A549 (cell line): ENCODE results near the gene DUS4L.

Experiments
- BHLHE40 ChIP-seq: IDR thresholded peaks from 2 replicates; pipeline ENCODE4 v1.6.1; 2012; ENCODE audit warnings: low read depth, low read length, inconsistent platforms
- CBX2 ChIP-seq: fragments of 200-600 bp; sonication (generic); IDR thresholded peaks from 2 replicates; pipeline ENCODE4 v1.6.1; 2016; ENCODE audit warnings: low read depth, mild to moderate bottlenecking, borderline replicate concordance
- CBX8 ChIP-seq: fragments of 200-600 bp; sonication (generic); IDR thresholded peaks from 2 replicates; pipeline ENCODE4 v1.6.1; 2016
- CEBPB ChIP-seq, 2 experiments: fragments of >200 bp in 1 of 2; sonication (Bioruptor Twin) in 1 of 2; formaldehyde crosslinking in 1 of 2; IDR thresholded peaks; 2 replicates each; pipeline ENCODE4 v1.6.1; 2012 to 2016
- CTCF ChIP-seq: fragments of >200 bp; sonication (Bioruptor Twin); formaldehyde crosslinking; IDR thresholded peaks from 3 replicates; pipeline ENCODE4 v1.5.1; 2016
- ELK1 ChIP-seq: fragments of 150-350 bp; IDR thresholded peaks from 2 replicates; pipeline ENCODE4 v1.6.1; 2014; ENCODE audit warnings: low read depth, mild to moderate bottlenecking, low read length
- EP300 ChIP-seq, 2 experiments: fragments of >200 bp; sonication (Bioruptor Twin); formaldehyde crosslinking; IDR thresholded peaks; 2 replicates in 1 of 2; 3 replicates in 1 of 2; pipeline ENCODE4 v1.6.1; 2016 to 2017
- JUN ChIP-seq, 2 experiments: fragments of >200 bp; sonication (Bioruptor Twin); formaldehyde crosslinking; IDR thresholded peaks; 2 replicates in 1 of 2; 3 replicates in 1 of 2; pipeline ENCODE4 v1.6.1; 2016 to 2017
- KDM1A ChIP-seq: fragments of 200-600 bp; sonication (generic); IDR thresholded peaks from 2 replicates; pipeline ENCODE4 v1.6.1; 2016; ENCODE audit warnings: low read depth, mild to moderate bottlenecking
- PHF8 ChIP-seq: fragments of 200-600 bp; sonication (generic); IDR thresholded peaks from 2 replicates; pipeline ENCODE4 v1.6.1; 2016; ENCODE audit warnings: low read depth, mild to moderate bottlenecking, antibody characterized with exemption, moderate library complexity, borderline replicate concordance
- POLR2A ChIP-seq: IDR thresholded peaks from 2 replicates; pipeline ENCODE4 v1.6.1; 2012; ENCODE audit warnings: mild to moderate bottlenecking, low read length
- POLR2AphosphoS2 ChIP-seq: conservative IDR thresholded peaks from 2 replicates; pipeline ENCODE4 v1.6.1; 2012; ENCODE audit warnings: low read length, improper control_type of control experiment, inconsistent platforms
- SMC3 ChIP-seq: fragments of >200 bp; sonication (Bioruptor Twin); formaldehyde crosslinking; IDR thresholded peaks from 3 replicates; pipeline ENCODE4 v1.6.1; 2018; ENCODE audit warnings: inconsistent platforms

DNA sequence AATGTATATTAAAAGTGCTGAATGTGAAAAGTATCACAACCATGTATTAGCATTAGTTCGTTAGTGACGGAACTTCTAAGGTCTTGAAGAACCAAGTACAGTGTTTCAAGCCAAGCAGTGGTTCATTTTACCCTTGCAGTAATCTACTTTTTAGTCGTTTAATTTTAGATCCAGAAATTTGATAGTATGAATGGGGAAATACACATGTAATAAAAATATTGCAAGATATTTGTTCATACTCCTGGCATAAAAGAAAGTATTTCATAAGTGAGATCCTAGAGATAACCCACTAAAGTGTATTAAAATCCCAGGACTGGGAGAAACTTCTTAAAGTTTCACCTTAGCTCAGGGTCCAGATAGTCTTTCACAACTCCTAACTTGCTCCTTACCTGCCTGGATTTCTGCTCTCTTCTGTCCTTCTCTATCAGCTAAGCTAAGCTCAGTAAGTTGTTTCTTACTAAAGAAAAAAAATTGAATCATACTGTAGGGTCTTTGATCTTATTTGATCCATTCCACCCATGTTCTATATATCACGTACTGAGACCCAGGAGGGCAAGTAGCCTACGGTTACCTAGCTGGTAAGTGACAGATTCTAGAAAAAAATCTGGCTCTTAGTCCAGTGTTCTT is 17.7 kb downstream of the DUS4L start:
- TF ChIP-seq KDM1A (no peak), ELK1 (no peak), CTCF (no peak), BHLHE40 (no peak), EP300 (IDR thresholded peaks at IDR 0.05) (no peak), CBX2 (no peak), CEBPB (IDR thresholded peaks at IDR 0.05) (no peak), POLR2AphosphoS2 (no peak), PHF8 (no peak), JUN (IDR thresholded peaks at IDR 0.05) (no peak), SMC3 (no peak), POLR2A (no peak), CBX8 (no peak)
